ENCODE data around the gene ZNF814.
A peak's percentile ranks its signal among the peaks of the same experiment; 100 is the strongest.
"Not testable (repeated sequence)": the region's sequence is repeated elsewhere in the genome, so short reads cannot be mapped to it uniquely, and the experiment has no call there.

The ZNF814 gene

DNA sequence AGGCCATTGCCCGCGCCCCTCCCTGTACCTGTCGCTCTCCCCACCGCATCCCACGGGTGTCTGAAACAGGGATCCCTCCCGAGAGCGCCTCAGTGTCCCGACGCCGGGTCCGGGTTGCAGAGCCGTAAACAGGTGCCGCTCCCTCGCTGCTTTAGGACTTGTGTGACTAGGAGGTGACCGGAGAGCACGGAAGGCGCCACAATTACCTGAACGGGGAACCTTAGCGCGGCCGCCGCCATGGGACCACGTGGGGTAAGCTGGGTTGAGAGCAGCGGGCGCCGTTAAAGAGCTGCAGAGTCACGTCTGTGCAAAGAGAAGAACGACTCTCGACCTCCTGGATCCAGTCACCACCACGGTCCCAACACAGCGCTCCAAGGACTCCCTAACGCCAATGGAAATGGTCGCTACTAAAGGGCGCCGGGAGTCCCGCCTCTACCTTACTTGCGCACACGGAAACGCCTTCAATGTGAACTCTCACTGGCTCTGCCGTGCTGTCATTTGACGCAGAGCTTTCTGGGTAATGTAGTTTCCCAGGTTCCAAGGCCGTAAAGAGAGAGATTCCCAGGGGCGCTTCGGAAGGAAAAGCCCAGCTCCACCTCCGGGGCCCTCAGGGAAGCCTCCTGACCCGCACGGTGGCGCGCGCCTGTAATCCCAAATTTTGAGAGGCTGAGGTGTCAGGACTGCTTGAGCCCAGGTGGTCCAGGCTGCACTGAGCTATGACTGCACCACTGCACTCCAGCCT, 74.2 kb downstream of the ZNF814 start, which contains the start of gene ZNF552:
Gene ZNF552, minus strand, starts transcription at position 409 of the 742 bp plus-strand sequence. Its CDS starts 170 bp downstream, at position 239.
- H3K9me3 ChIP-seq (ENCODE audit: insufficient read depth, low read length, severe bottlenecking), result no peaks in the 10 kb centered on the region
- H3K4me1 ChIP-seq (ENCODE audit: insufficient read depth, low read length), result peaks cover 39% of the 10 kb centered on the region
- H4K20me1 ChIP-seq (ENCODE audit: insufficient read depth, low read length), result peaks cover 7% of the 10 kb centered on the region; the same call in 1 of the 2 replicates
- H3K27me3 ChIP-seq (ENCODE audit: insufficient read depth, low read length, poor library complexity), result no peaks in the 10 kb centered on the region
- H3K79me2 ChIP-seq (ENCODE audit: insufficient read depth, low read length), result peaks cover 54% of the 10 kb centered on the region
- DNase-seq (peak; percentile 83), ATAC-seq (ENCODE audit: insufficient read depth, low read depth) (peak; percentile 86)
- TF ChIP-seq, protein P1, sequence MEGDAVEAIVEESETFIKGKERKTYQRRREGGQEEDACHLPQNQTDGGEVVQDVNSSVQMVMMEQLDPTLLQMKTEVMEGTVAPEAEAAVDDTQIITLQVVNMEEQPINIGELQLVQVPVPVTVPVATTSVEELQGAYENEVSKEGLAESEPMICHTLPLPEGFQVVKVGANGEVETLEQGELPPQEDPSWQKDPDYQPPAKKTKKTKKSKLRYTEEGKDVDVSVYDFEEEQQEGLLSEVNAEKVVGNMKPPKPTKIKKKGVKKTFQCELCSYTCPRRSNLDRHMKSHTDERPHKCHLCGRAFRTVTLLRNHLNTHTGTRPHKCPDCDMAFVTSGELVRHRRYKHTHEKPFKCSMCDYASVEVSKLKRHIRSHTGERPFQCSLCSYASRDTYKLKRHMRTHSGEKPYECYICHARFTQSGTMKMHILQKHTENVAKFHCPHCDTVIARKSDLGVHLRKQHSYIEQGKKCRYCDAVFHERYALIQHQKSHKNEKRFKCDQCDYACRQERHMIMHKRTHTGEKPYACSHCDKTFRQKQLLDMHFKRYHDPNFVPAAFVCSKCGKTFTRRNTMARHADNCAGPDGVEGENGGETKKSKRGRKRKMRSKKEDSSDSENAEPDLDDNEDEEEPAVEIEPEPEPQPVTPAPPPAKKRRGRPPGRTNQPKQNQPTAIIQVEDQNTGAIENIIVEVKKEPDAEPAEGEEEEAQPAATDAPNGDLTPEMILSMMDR (IDR thresholded peaks at IDR 0.05; ENCODE audit: borderline replicate concordance, extremely low read depth, low read length, poor library complexity, severe bottlenecking), result no peak
- TF ChIP-seq EZH2 (IDR thresholded peaks at IDR 0.05; ENCODE audit: borderline replicate concordance, low read depth, low read length, severe bottlenecking), result no peak
- H3K9ac ChIP-seq (ENCODE audit: low read depth, low read length), result peak within 1 kb of the TSS; percentile 63
- peak within 1 kb of the TSS; percentile 73 for H3K27ac ChIP-seq (ENCODE audit: low read length)
- peaks cover 23% of the 10 kb centered on the region for H3K36me3 ChIP-seq (ENCODE audit: insufficient read depth, low read length)
- H3K4me2 ChIP-seq (ENCODE audit: insufficient read depth, low read length), result peak within 1 kb of the TSS; percentile 91
- H2AFZ ChIP-seq (ENCODE audit: low read depth, low read length), result peak within 1 kb of the TSS; percentile 82
- H3K4me3 ChIP-seq (ENCODE audit: low read depth in 1 of 2, low read length in 2 of 2), result peak within 1 kb of the TSS; percentile 68 to 69

DNA sequence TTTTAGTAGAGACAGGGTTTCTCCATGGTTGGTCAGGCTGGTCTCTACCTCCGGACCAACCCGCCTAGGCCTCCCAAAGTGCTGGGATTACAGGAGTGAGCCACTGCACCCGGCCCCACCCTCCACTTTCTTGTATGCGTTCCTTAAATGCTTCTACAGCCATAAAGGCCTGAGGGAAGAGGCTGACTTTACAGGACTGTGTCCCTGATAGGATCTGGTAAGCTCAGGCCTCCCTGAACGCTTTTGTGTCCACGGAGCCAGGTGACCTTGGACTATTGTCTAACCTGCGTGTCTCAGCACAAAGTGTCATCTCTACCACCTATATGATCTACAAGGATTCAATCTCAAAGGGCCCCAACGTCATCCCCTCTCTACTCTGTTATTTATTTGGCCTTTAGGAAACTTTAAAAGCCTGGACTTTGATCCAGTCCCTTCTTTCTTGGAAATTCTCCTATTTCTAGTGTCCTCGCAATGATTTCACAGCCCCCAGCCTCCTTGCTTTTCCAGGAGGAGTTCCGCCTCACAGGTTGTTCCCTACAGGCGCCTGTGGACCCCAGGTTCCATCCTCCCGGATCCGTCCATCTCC, 74.8 kb downstream of the ZNF814 start:
- peak overlapping the region; percentile 63 for H3K9ac ChIP-seq (ENCODE audit: low read depth, low read length)
- peak overlapping the region; percentile 82 for H2AFZ ChIP-seq (ENCODE audit: low read depth, low read length)
- H3K4me1 ChIP-seq (ENCODE audit: insufficient read depth, low read length), result peaks cover 39% of the 10 kb centered on the region
- H3K4me2 ChIP-seq (ENCODE audit: insufficient read depth, low read length), result peak overlapping the region; percentile 91
- H3K4me3 ChIP-seq (ENCODE audit: low read depth in 1 of 2, low read length in 2 of 2), result peak overlapping the region; percentile 68 to 69
- no peaks in the 10 kb centered on the region for H3K9me3 ChIP-seq (ENCODE audit: insufficient read depth, low read length, severe bottlenecking)
- ATAC-seq (ENCODE audit: insufficient read depth, low read depth), result no peak
- peaks cover 29% of the 10 kb centered on the region for H3K36me3 ChIP-seq (ENCODE audit: insufficient read depth, low read length)
- TF ChIP-seq, protein P1 (IDR thresholded peaks at IDR 0.05; ENCODE audit: borderline replicate concordance, extremely low read depth, low read length, poor library complexity, severe bottlenecking), result no peak
- no peak for TF ChIP-seq EZH2 (IDR thresholded peaks at IDR 0.05; ENCODE audit: borderline replicate concordance, low read depth, low read length, severe bottlenecking)
- DNase-seq, result no peak
- H3K27ac ChIP-seq (ENCODE audit: low read length), result peak overlapping the region; percentile 73
- H3K27me3 ChIP-seq (ENCODE audit: insufficient read depth, low read length, poor library complexity), result no peaks in the 10 kb centered on the region
- H3K79me2 ChIP-seq (ENCODE audit: insufficient read depth, low read length), result peaks cover 55% of the 10 kb centered on the region
- peaks cover 7% of the 10 kb centered on the region; the same call in 1 of the 2 replicates for H4K20me1 ChIP-seq (ENCODE audit: insufficient read depth, low read length)

- Histone ChIP-seq H3K4me2 (ENCODE audit: insufficient read depth, low read length) (peak overlapping the region; percentile 91), H3K79me2 (ENCODE audit: insufficient read depth, low read length) (peaks cover 53% of the 10 kb centered on the region), H3K27ac (ENCODE audit: low read length) (peak overlapping the region; percentile 4; the same call in 1 of the 2 replicates), H3K9ac (ENCODE audit: low read depth, low read length) (0 out of 2 replicates have a peak overlapping the region, but pooled peaks have one; percentile 63), H3K4me1 (ENCODE audit: insufficient read depth, low read length) (peaks cover 31% of the 10 kb centered on the region), H3K4me3 (ENCODE audit: low read depth in 1 of 2, low read length in 2 of 2) (peak overlapping the region in 1 of 2 experiments; percentile 69; a peak in 1 of 4 replicates), H3K36me3 (ENCODE audit: insufficient read depth, low read length) (peaks cover 35% of the 10 kb centered on the region)
- not testable (repeated sequence) for H2AFZ ChIP-seq (ENCODE audit: low read depth, low read length); H3K27me3 ChIP-seq (ENCODE audit: insufficient read depth, low read length, poor library complexity); DNase-seq; H3K9me3 ChIP-seq (ENCODE audit: insufficient read depth, low read length, severe bottlenecking); H4K20me1 ChIP-seq (ENCODE audit: insufficient read depth, low read length)
- ATAC-seq (ENCODE audit: insufficient read depth, low read depth), result 0 out of 3 replicates have a peak, but pooled peaks have one; percentile 15
Measured at GRCh38 chr19:57812975-57813820, 75.6 kb downstream of the ZNF814 start.
